ENCODE measurements around the gene ZBTB38.

The ZBTB38 gene, protein sequence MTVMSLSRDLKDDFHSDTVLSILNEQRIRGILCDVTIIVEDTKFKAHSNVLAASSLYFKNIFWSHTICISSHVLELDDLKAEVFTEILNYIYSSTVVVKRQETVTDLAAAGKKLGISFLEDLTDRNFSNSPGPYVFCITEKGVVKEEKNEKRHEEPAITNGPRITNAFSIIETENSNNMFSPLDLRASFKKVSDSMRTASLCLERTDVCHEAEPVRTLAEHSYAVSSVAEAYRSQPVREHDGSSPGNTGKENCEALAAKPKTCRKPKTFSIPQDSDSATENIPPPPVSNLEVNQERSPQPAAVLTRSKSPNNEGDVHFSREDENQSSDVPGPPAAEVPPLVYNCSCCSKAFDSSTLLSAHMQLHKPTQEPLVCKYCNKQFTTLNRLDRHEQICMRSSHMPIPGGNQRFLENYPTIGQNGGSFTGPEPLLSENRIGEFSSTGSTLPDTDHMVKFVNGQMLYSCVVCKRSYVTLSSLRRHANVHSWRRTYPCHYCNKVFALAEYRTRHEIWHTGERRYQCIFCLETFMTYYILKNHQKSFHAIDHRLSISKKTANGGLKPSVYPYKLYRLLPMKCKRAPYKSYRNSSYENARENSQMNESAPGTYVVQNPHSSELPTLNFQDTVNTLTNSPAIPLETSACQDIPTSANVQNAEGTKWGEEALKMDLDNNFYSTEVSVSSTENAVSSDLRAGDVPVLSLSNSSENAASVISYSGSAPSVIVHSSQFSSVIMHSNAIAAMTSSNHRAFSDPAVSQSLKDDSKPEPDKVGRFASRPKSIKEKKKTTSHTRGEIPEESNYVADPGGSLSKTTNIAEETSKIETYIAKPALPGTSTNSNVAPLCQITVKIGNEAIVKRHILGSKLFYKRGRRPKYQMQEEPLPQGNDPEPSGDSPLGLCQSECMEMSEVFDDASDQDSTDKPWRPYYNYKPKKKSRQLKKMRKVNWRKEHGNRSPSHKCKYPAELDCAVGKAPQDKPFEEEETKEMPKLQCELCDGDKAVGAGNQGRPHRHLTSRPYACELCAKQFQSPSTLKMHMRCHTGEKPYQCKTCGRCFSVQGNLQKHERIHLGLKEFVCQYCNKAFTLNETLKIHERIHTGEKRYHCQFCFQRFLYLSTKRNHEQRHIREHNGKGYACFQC (N-terminal part only)

DNA sequence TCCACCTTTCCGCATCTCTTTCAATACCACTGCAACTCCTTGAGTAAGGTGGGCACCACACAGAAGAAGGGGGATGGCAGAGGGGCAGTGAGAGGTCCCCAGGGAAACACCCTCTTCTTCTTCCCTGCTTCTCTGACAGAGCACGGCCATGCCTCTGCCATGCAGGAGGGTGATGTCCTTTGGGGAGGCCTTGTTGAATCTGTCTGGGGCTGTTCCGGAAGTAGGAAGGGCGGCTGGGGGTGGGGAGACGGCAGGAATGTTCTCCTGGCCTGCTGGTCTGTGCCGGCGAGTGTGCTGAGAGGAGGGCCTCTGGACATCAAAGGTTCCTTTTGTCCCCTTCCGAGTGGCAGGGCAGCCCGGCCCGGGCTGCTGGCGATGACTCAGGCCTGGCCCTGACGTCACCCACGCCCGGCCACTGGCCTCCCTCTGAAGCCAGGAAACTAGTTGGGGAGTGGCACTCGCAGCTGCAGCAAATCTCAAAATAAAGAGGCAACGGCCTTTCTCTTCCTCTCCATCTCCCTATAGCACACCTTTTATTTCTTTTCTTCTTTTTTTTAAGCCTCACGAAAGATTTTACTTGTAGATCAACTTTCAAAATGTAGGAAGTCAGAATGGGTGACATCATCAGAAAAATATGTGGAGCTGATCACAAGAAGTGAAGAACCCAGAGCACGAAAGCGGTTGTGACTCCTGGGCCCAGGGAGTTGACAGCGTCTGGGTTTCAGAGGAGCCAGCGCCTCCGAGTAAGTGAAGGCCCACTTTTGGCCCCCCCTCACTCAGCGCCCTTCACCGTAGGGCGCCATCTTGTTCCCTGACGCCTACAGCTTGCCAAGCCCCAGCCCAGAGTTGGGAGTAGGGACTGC is at the start of gene ZBTB38:
Gene ZBTB38 (plus strand): TSS at position 443 of the 863 bp plus-strand sequence. CDS start 73,885 bp downstream, outside the sequence.
- no peak within 1 kb of the TSS; the same call in 1 of the 2 replicates for H3K4me2 ChIP-seq
- no peak for TF ChIP-seq Cebpa-rat (IDR thresholded peaks at IDR 0.05)
- H3K9ac ChIP-seq, result no peak within 1 kb of the TSS
- H4K20me1 ChIP-seq, result no peaks in the 10 kb centered on the region
- H3K9me3 ChIP-seq, result no peaks in the 10 kb centered on the region
- H3K36me3 ChIP-seq, result no peaks in the 10 kb centered on the region
- H3K27me3 ChIP-seq, result no peaks in the 10 kb centered on the region
- 0 out of 2 replicates have a peak, but pooled peaks cover 5% of the 10 kb centered on the region for H3K4me1 ChIP-seq
- H3K4me3 ChIP-seq, result no peak within 1 kb of the TSS
- H3K27ac ChIP-seq, result peak within 1 kb of the TSS; percentile 42; the same call in 1 of the 2 replicates

DNA sequence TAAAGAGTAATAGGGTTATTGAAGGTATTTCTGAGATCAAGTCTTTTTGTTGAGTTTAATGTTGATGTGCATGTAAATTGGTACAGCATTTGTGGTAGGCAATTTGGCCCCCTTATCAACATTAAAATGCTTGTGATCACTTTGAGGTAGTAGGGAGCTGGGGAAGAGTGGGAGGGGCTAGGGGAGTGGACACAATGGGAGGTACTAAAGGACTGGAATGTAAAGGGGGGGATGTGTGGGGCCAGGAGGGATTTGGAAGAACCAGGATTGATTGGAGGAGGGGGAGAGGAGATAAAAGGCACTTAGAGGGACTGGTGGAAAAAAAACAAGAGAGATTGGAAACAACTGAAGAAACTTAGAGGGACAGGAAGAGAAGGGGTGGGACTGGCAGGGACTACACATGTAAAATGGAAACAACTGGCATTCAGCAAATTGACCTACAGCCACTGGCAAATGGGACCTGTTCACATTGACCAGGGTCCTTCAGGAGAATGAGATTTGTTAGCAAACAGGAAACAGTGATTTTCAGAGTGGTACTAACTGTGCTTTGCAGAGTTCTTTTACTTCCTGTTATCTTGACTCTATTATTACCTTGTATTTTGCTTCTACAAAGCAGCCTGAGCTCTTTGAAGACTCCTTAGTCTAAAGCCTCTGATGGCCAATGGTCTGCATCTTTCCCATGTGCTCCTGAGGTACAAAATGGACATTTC is 47.8 kb upstream of the ZBTB38 start:
- Histone ChIP-seq H3K4me1 (no peaks in the 10 kb centered on the region; the same call in 1 of the 2 replicates), H3K4me2 (no peak overlapping the region), H3K4me3 (no peak overlapping the region), H4K20me1 (no peaks in the 10 kb centered on the region), H3K9me3 (0 out of 2 replicates have a peak, but pooled peaks cover 7% of the 10 kb centered on the region), H3K27me3 (no peaks in the 10 kb centered on the region), H3K36me3 (no peaks in the 10 kb centered on the region), H3K9ac (no peak overlapping the region), H3K27ac (no peak overlapping the region)
- no peak for TF ChIP-seq Cebpa-rat (IDR thresholded peaks at IDR 0.05)

DNA sequence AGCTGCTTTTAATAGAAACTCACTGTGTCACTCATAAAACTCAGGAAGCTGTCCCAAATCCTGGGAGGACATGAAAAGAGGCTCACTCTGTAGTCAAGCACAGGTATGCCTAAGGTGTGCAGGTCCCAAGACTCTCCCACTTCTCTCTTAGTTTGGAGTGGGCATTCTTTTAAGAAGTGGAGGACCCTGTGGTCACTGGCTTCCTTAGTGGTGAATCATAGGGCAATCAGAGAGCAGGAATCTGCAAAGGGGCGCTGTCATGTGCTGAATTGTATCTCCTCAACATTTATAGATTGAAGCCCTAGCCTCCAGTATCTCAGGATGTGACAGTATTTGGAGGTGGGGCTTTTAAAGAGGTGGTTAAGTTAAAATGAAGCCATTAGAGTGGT is 47.2 kb upstream of the ZBTB38 start:
- Histone ChIP-seq H3K4me2 (no peak overlapping the region), H3K27me3 (no peaks in the 10 kb centered on the region), H3K9ac (no peak overlapping the region), H3K4me1 (no peaks in the 10 kb centered on the region; the same call in 1 of the 2 replicates), H3K9me3 (0 out of 2 replicates have a peak, but pooled peaks cover 7% of the 10 kb centered on the region), H3K36me3 (no peaks in the 10 kb centered on the region), H3K27ac (no peak overlapping the region), H3K4me3 (no peak overlapping the region), H4K20me1 (no peaks in the 10 kb centered on the region)
- TF ChIP-seq Cebpa-rat (IDR thresholded peaks at IDR 0.05), result no peak

DNA sequence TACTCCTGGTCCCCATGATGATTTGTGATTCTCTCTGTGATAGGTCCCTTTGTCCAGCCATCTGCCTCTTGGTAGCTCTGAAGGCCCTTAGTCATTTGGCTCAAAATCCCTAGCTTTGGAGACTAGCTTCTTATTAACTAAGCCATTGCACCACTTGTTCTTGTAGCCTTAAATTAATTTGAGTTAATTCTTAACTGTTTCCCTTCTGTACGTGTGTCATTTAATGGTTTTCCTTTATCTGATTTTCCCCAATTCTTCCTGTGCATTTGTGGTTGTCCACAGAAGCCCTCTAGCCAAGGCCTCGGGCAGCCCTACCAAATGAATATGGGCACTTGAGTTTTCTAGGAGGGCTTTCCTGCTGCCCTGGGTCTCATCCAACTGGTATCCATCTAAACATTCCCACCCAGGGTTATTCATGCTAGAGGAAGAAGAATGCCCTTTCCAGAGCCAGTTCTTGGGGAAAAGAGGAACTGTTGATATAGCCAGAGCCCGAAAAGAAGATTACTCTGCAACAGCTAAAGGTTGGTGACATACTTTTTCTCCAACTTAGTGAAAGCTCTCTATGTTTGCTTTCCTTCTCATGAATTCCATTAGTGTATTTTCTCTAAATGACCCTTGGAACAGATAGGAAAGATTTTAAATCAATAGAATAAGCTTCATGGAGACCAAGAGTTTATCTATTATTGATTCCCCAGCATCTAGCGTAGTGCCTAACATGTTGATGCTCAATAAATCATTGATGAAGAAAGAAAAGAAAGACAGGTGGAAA is 44.2 kb upstream of the ZBTB38 start:
- Histone ChIP-seq H3K27me3 (no peaks in the 10 kb centered on the region), H3K9me3 (no peaks in the 10 kb centered on the region), H3K27ac (no peak overlapping the region), H3K4me3 (no peak overlapping the region), H3K36me3 (no peaks in the 10 kb centered on the region), H3K4me1 (no peaks in the 10 kb centered on the region; the same call in 1 of the 2 replicates), H4K20me1 (no peaks in the 10 kb centered on the region), H3K4me2 (no peak overlapping the region), H3K9ac (no peak overlapping the region)
- no peak for TF ChIP-seq Cebpa-rat (IDR thresholded peaks at IDR 0.05)

DNA sequence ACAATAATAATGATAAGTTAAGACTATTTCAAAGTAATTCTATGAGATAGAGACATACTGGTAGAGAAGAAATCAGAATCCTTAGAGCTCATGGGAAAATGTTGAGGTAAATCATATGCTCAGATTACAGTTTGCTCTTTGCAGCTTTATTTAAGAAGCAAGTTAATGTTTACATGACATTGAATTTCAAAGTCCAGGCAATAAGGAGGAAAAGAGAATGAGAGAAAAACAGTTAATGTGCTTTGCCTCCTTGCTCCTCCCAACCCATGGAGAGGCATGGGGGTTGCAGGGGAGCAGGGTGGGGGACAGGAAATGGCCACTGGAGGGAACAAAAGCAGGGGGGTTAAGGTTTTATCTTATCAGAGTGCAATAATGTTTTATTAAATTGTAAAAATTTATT is 42.2 kb upstream of the ZBTB38 start:
- TF ChIP-seq Cebpa-rat (IDR thresholded peaks at IDR 0.05), result no peak
- Histone ChIP-seq H3K9me3 (no peaks in the 10 kb centered on the region), H3K27me3 (no peaks in the 10 kb centered on the region), H3K9ac (no peak overlapping the region), H3K27ac (no peak overlapping the region), H3K4me3 (no peak overlapping the region), H4K20me1 (no peaks in the 10 kb centered on the region), H3K4me1 (peaks cover under 1% of the 10 kb centered on the region; the same call in 1 of the 2 replicates), H3K36me3 (no peaks in the 10 kb centered on the region), H3K4me2 (no peak overlapping the region)

DNA sequence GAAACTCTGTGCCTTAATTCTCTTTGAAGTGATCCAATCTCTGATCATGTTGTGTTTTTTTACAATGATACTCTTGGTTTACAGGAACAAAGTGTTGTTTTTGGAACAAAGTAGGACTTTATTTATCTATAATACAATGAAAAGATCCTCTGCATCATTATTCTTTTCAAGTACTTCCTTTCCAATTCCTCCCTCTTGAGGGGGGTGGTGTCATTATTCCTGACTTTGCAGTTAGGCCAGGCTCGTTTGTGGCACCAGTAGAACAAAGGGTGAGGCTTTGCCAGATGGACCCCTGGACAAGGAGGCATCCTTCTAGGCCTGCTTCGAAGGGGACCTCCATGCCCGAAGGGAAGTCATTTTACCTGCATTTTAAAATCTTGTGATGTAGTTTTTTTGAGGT is 41.7 kb upstream of the ZBTB38 start:
- no peaks in the 10 kb centered on the region for H3K9me3 ChIP-seq
- no peaks in the 10 kb centered on the region for H4K20me1 ChIP-seq
- no peaks in the 10 kb centered on the region for H3K36me3 ChIP-seq
- H3K4me1 ChIP-seq, result peaks cover 6% of the 10 kb centered on the region
- no peak for TF ChIP-seq Cebpa-rat (IDR thresholded peaks at IDR 0.05)
- H3K9ac ChIP-seq, result no peak overlapping the region
- H3K4me2 ChIP-seq, result no peak overlapping the region
- no peak overlapping the region for H3K4me3 ChIP-seq
- no peaks in the 10 kb centered on the region for H3K27me3 ChIP-seq
- H3K27ac ChIP-seq, result no peak overlapping the region

DNA sequence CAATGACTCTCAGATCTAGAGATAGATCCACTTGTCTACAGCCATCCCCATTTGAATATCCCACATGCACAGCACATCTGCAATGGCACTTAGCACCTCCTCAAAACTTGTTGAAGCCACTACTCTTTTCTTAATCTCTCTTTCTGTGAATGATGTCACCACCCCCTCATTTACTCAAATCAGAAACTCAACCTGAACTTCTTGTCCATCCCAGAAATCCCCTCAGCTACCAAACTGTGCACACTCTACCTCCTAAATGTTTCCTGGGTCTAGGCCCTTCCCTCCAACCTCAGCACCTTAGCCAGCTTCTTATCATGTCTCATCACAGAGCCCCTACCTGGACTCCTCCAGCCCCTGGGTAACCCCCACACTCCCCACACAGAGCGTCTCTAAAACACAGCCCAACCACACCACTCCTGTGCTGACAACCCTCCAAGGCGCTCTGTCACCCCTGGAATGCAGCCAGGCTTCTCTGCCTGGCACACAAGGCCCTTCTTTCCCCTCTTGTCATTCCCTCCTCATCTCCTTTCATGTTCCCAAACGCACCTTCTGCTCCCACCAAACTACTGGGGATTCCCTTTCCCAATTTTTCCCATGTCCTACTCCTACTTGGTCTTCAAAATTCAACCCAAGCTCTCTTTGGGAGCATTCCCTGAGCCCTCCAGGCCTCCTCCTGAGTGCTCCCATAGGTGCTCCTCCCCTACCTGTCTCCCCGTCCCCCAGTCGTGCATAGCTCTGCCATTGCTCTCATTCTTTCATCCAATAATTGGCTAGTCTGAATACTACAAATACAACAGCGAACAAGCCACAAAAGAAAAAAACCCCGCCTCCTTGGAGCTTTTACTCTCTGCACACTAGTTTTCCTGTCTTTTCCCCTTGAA is 39.8 kb upstream of the ZBTB38 start:
- no peak overlapping the region for H3K9ac ChIP-seq
- peaks cover 16% of the 10 kb centered on the region for H3K4me1 ChIP-seq
- no peaks in the 10 kb centered on the region for H3K9me3 ChIP-seq
- H4K20me1 ChIP-seq, result no peaks in the 10 kb centered on the region
- no peak overlapping the region for H3K4me3 ChIP-seq
- H3K27ac ChIP-seq, result no peak overlapping the region
- no peaks in the 10 kb centered on the region for H3K27me3 ChIP-seq
- no peaks in the 10 kb centered on the region for H3K36me3 ChIP-seq
- H3K4me2 ChIP-seq, result no peak overlapping the region
- TF ChIP-seq Cebpa-rat (IDR thresholded peaks at IDR 0.05), result no peak
